BJ (cell line): ENCODE results near the gene KRTAP10-11. TPM values are rescaled to one million over a fixed set of nuclear protein-coding genes. Genes with fewer than 3 reads are reported as not detected.

ENCODE experiments used
- CTCF ChIA-PET: fragments of 350-600 bp; formaldehyde crosslinking; extraction: SDS; loops from one replicate; lab custom pipeline; 2021; ENCODE audit warnings: antibody characterized with exemption, inconsistent platforms; lab: Yijun Ruan, JAX
- POLR2A ChIA-PET: fragments of 300-600 bp; sonication (Branson Sonifier 250); formaldehyde crosslinking; extraction: SDS; loops from one replicate; lab custom pipeline; 2021; ENCODE audit warnings: antibody characterized with exemption; lab: Charles Lee
- DNase-seq: peaks from one replicate; pipeline ENCODE4 v3.0.0-alpha.2; 2011; ENCODE audit warnings: low read depth
- H3K27me3 ChIP-seq: 2 replicates; pipeline ENCODE4 v1.6.0; 2011; ENCODE audit warnings: low read length; ENCODE audit not compliant: control insufficient read depth, insufficient read depth
- H3K36me3 ChIP-seq: 2 replicates; pipeline ENCODE4 v1.5.1; 2011; ENCODE audit warnings: low read length; ENCODE audit not compliant: control insufficient read depth, insufficient read depth
- H3K4me3 ChIP-seq: 2 replicates; pipeline ENCODE4 v1.5.1; 2011; ENCODE audit warnings: low read depth, mild to moderate bottlenecking, control low read depth, low read length
- CTCF ChIP-seq: IDR thresholded peaks from 2 replicates; pipeline ENCODE4 v1.5.1; 2011; ENCODE audit warnings: low read depth, mild to moderate bottlenecking, control low read depth, inconsistent platforms, low read length, moderate library complexity; ENCODE audit not compliant: insufficient read depth
- polyA plus RNA-seq: library from polyadenylated mRNA; depleted of rRNA; stranded (reverse); fragments of >200 nt; gene quantifications from 2 replicates; pipeline ENCODE4 v1.2.3, GENCODE V29; 2011

The KRTAP10-11 gene
- polyA plus RNA-seq, 1 experiment, result not detected

GRCh38 chr21:44613386-44614155 is 32.6 kb upstream of the KRTAP10-11 start:
- no peaks in the 10 kb centered on the region for H3K27me3 ChIP-seq
- CTCF ChIA-PET, result no interaction called here
- TF ChIP-seq CTCF, result no peak
- POLR2A ChIA-PET, result no interaction called here
- no peak for DNase-seq
- no peak overlapping the region for H3K4me3 ChIP-seq
- no peaks in the 10 kb centered on the region for H3K36me3 ChIP-seq

- no peak for TF ChIP-seq CTCF
- CTCF ChIA-PET, result no interaction called here
- H3K36me3 ChIP-seq, result no peaks in the 10 kb centered on the region
- H3K27me3 ChIP-seq, result no peaks in the 10 kb centered on the region
- DNase-seq, result no peak
- no peak overlapping the region for H3K4me3 ChIP-seq
- POLR2A ChIA-PET, result no interaction called here
Observed at GRCh38 chr21:44614161-44614631, 32.0 kb upstream of the KRTAP10-11 start.

- CTCF ChIA-PET, result no interaction called here
- no peak for TF ChIP-seq CTCF
- no peak for DNase-seq
- POLR2A ChIA-PET, result no interaction called here
- no peaks in the 10 kb centered on the region for H3K36me3 ChIP-seq
- H3K27me3 ChIP-seq, result no peaks in the 10 kb centered on the region
- H3K4me3 ChIP-seq, result no peak overlapping the region
Observed at GRCh38 chr21:44614961-44615391, 31.2 kb upstream of the KRTAP10-11 start.

GRCh38 chr21:44615466-44615865 is 30.7 kb upstream of the KRTAP10-11 start:
- ChIA-PET POLR2A (no interaction called here), CTCF (no interaction called here)
- Histone ChIP-seq H3K36me3 (no peaks in the 10 kb centered on the region), H3K27me3 (no peaks in the 10 kb centered on the region), H3K4me3 (no peak overlapping the region)
- DNase-seq, result no peak
- no peak for TF ChIP-seq CTCF

- no peak for TF ChIP-seq CTCF
- CTCF ChIA-PET, result no interaction called here
- POLR2A ChIA-PET, result no interaction called here
Observed at GRCh38 chr21:44615911-44616590, 30.2 kb upstream of the KRTAP10-11 start.

More at GRCh38 chr21:44615911-44616590, 30.2 kb upstream of the KRTAP10-11 start:
- Histone ChIP-seq H3K4me3 (no peak overlapping the region), H3K36me3 (no peaks in the 10 kb centered on the region), H3K27me3 (no peaks in the 10 kb centered on the region)
- DNase-seq, result no peak
